Thyroid gland (tissue), 4 donors: ENCODE results near the gene DKK2.

Experiments used
- POLR2A ChIP-seq, 2 donors: fragments of 450-650 bp; IDR thresholded peaks; one replicate each; pipeline ENCODE4 v1.6.1; 2017; ENCODE audit warnings: antibody characterized with exemption in 2 of 2, mild to moderate bottlenecking in 2 of 2, moderate library complexity in 1 of 2
- TF ChIP-seq, protein P1 (sequence below), 6 experiments: fragments of 200-600 bp in 3 of 6; fragments of 450-650 bp in 3 of 6; sonication (generic) in 3 of 6; IDR thresholded peaks; one replicate each; pipeline ENCODE4 v1.5.1; 2016 to 2019; ENCODE audit warnings: antibody characterized with exemption in 6 of 6, mild to moderate bottlenecking in 2 of 6, inconsistent platforms in 1 of 6, moderate library complexity in 1 of 6

DNA sequence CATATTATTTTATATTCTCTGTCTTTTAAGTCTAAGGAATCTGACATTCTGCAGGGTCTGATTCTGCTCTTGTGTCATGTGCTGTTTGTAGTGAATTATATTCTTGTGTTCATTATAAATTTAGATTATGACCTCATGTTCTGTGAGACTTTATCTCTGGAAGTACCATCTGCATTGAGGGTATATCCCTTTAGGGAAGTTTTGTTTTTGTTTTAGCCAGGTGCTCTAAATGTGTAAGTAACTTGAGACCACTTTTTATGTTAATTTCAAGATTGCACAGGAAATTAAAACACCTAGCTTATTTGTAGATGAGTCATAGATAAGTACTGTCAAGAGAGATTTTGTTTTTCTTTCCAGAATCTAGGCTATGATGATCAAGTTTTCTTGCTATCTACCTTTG, 35.0 kb upstream of the DKK2 start:
- TF ChIP-seq, protein P1, sequence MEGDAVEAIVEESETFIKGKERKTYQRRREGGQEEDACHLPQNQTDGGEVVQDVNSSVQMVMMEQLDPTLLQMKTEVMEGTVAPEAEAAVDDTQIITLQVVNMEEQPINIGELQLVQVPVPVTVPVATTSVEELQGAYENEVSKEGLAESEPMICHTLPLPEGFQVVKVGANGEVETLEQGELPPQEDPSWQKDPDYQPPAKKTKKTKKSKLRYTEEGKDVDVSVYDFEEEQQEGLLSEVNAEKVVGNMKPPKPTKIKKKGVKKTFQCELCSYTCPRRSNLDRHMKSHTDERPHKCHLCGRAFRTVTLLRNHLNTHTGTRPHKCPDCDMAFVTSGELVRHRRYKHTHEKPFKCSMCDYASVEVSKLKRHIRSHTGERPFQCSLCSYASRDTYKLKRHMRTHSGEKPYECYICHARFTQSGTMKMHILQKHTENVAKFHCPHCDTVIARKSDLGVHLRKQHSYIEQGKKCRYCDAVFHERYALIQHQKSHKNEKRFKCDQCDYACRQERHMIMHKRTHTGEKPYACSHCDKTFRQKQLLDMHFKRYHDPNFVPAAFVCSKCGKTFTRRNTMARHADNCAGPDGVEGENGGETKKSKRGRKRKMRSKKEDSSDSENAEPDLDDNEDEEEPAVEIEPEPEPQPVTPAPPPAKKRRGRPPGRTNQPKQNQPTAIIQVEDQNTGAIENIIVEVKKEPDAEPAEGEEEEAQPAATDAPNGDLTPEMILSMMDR (IDR thresholded peaks at IDR 0.05), result no peak
- no peak for TF ChIP-seq POLR2A (IDR thresholded peaks at IDR 0.05)
